HepG2 (cell line): Measurements from ENCODE around the gene CAST. TPM values are rescaled to one million over a fixed set of nuclear protein-coding genes. Genes with fewer than 3 reads are reported as not detected.

Source experiments
- LCORL ChIP-seq, 2 experiments: fragments of 450-650 bp in 1 of 2; sonication (generic) in 1 of 2; formaldehyde crosslinking in 1 of 2; IDR thresholded peaks; 2 replicates each; pipeline versions ENCODE4 v1.5.0 to v1.6.1; 2017 to 2020; ENCODE audit warnings: antibody characterized with exemption in 1 of 2, missing genetic modification reagents in 1 of 2
- NRL ChIP-seq: sonication (generic); formaldehyde crosslinking; IDR thresholded peaks from 2 replicates; pipeline ENCODE4 v1.5.0; 2020; ENCODE audit warnings: missing genetic modification reagents, mild to moderate bottlenecking, moderate library complexity, borderline replicate concordance
- THAP8 ChIP-seq: sonication (generic); formaldehyde crosslinking; IDR thresholded peaks from 2 replicates; pipeline ENCODE4 v1.5.1; 2020; ENCODE audit warnings: missing genetic modification reagents, mild to moderate bottlenecking, borderline replicate concordance
- ZNF101 ChIP-seq: sonication (generic); formaldehyde crosslinking; IDR thresholded peaks from 2 replicates; pipeline ENCODE4 v1.4.0; 2020; ENCODE audit warnings: mild to moderate bottlenecking, low read depth, missing genetic modification reagents, borderline replicate concordance
- ZNF318 ChIP-seq: sonication (generic); formaldehyde crosslinking; IDR thresholded peaks from 2 replicates; pipeline ENCODE4 v1.4.0; 2020; ENCODE audit warnings: mild to moderate bottlenecking, missing genetic modification reagents
- ZNF557 ChIP-seq: sonication (generic); formaldehyde crosslinking; IDR thresholded peaks from 2 replicates; pipeline ENCODE4 v1.4.0; 2020; ENCODE audit warnings: missing genetic modification reagents
- ZNF572 ChIP-seq: sonication (generic); formaldehyde crosslinking; IDR thresholded peaks from 2 replicates; pipeline ENCODE4 v1.5.1; 2020; ENCODE audit warnings: mild to moderate bottlenecking, missing genetic modification reagents
- polyA plus RNA-seq, 8 experiments: library from polyadenylated mRNA; depleted of rRNA in 3 of 8; stranded (reverse) in 7 of 8; unstranded in 1 of 8; fragments of >200 nt; fragmentation: Illumina TruSeq in 4 of 8; extraction: Trizol in 4 of 8; gene quantifications; 2 replicates each; pipeline versions ENCODE4 v1.2.1 to v1.2.3, GENCODE V29; 2011 to 2016; ENCODE audit warnings: low read depth in 4 of 8, missing spikeins in 1 of 8, mixed read lengths in 1 of 8; ENCODE audit not compliant: insufficient read depth in 1 of 8
- total RNA-seq, 5 experiments: library from RNA; depleted of rRNA; stranded (reverse); fragments of >200 nt; fragmentation: Illumina TruSeq; extraction: Trizol; gene quantifications; 2 replicates each; pipeline ENCODE4 v1.2.3, GENCODE V29; 2016; ENCODE audit warnings: low read depth in 1 of 5

Gene CAST
- total and polyA plus RNA-seq, 2 of the 13 experiments (the other 11 are each of a cell fraction or from before 2014, with no cell fraction given) = 42.1 to 67.6 TPM

- TF ChIP-seq THAP8 = no peak
- TF ChIP-seq ZNF318 (CRISPR knock-in tag) = no peak
- TF ChIP-seq ZNF557 (CRISPR knock-in tag) = no peak
- TF ChIP-seq LCORL (IDR thresholded peaks at IDR 0.05) = no peak
- no peak for TF ChIP-seq LCORL (CRISPR knock-in tag; IDR thresholded peaks at IDR 0.05)
- TF ChIP-seq NRL (CRISPR knock-in tag) = no peak
- TF ChIP-seq ZNF101 (CRISPR knock-in tag) = no peak
- no peak for TF ChIP-seq ZNF572 (CRISPR knock-in tag)
Measured at GRCh38 chr5:96706433-96707111, 44.4 kb downstream of the CAST start (continued).
